NK-92 treated with Interleukin-12 subunit alpha and Interleukin-12 subunit beta, amount 100 ng/mL, for 24 hours (cell line): ENCODE measurements around the gene INSC.

Experiments used
- DNase-seq: peaks from one replicate; lab custom pipeline; 2025; lab: John Stamatoyannopoulos, UW

Gene INSC

GRCh38 chr11:15148169-15148568, 33.4 kb downstream of the INSC start:
- no peak for DNase-seq

DNA sequence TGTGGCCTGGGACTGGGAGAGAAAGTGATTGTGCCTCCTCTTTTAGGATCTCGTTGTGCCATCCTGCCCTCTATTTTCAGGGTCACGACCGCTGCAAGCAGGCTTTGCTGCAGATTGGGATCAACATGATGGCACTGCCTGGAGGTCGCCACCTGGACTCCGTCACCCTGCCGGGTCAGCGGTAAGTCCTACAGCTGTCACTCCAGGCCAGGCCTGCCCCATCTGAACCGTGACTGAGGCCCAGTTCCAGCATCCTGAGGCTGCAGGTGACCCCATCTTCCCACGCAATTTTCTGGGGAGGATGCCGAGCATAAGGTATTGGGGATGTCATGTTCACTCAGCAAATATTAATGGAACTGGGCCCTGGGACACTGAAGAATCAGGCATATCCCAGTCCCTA, 34.3 kb downstream of the INSC start:
- no peak for DNase-seq

GRCh38 chr11:15150507-15150906, 35.8 kb downstream of the INSC start:
- no peak for DNase-seq

DNA sequence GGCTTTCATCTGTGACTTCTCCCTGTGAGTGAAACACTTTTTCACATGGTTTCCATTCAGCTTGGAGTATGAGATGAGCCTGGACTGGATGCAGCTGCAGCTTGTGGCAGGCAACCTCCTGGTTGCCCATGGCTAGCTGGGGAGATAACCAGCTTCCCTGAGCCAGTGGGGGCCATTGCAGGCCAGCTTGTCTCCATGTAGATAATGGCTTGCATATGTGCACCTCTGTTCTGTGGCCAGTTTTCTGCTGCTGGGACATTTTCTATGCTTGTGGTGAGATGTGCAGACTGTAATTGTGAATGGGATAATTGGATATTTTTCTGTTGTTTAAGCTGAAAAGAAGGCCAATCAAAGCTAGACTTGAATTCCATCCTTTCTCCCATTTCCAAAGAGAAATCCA, 38.5 kb downstream of the INSC start:
- no peak for DNase-seq

DNA sequence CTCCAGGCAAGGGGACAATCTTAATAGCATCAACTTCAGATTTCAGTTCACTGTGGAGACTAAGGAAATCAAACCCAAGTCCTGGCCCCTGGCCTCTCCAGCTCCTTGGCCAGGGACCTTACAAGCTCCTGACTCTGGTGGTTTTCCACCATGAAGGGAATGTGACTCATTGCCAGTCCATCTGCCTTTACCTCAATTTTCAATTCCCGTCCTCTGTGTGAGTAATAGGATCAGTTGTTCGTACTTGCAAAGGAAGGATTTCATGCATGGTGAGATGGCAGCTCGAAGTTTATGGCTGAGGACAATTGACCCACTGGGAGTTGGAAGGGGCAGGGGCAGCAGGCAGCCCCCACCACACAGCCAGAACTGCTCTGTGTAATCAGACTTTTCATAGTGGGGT, 42.5 kb downstream of the INSC start:
- no peak for DNase-seq

- DNase-seq: no peak
Measured at GRCh38 chr11:15157606-15158137, 42.9 kb downstream of the INSC start.

- DNase-seq: no peak
Measured at GRCh38 chr11:15158351-15159015, 43.8 kb downstream of the INSC start.

GRCh38 chr11:15159085-15159484, 44.4 kb downstream of the INSC start:
- DNase-seq: no peak

GRCh38 chr11:15161790-15162189, 47.1 kb downstream of the INSC start:
- no peak for DNase-seq

DNA sequence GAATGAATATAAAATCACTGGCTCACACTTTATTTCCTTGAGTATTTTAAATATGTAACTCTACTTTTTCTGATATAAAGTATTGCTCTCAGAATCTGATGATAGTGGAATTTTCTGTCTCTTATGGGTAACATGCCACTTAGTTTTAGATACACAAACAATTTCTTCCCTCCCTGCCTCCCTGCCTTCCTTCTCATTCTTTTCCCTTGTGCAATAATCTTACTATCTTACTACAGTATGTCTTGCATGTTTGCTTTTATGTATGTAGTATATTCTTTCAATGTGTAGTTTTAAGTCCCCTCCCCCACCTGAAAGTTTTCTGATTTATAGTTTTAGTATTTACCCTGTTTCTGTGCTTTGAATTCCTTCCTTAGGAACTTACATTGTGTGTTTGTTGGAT, 48.4 kb downstream of the INSC start:
- no peak for DNase-seq

DNA sequence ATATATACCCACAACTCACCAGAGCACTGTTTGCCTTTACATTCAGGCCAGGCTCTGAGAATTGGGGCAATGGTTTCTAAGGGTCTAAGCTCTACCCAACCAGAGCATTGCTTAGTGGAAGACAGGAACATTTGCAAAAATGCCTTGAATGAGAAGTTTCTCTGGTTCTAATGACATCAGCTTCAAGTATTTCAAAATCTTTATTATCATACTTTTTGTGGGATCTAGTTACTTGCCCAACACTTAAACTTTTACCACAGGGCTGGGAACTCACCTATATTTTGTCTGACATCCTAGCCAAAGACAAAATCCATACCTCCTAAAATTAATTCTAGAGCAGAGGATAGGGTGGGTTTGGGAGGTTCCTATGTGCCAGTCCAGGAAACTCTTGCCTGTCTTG, 51.5 kb downstream of the INSC start:
- no peak for DNase-seq

DNA sequence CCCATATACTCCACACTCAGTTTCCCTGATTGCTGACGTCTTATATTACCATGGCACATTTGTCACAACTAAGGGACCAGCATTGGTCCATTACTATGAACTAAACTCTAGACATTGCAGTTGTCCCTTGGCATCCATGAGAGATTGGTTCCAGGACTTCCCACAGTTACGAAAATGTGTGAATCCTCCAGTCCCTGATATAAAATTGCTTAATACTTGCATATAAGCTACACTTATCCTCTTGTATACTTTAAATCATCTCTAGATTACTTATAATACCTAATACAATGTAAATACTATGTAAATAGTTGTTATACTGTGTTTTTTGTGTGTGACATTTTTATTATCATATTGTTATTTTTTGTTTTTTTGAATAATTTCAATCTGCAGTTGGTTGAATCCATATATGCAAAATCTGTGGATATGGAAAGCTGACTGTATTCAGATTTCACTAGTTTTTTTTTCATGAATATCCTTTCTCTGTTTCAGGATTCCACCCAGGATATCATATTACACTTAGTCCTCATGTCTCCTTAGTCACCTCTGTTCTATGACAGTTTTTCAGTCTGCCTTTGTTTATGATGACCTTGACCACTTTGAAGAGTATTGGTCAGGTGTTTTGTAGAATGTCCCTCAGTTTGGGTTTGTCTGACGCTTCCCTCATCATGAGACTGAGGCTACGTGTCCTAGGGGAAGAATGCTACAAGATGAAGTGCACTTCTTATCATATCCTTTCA, 55.3 kb downstream of the INSC start:
- DNase-seq: no peak

DNA sequence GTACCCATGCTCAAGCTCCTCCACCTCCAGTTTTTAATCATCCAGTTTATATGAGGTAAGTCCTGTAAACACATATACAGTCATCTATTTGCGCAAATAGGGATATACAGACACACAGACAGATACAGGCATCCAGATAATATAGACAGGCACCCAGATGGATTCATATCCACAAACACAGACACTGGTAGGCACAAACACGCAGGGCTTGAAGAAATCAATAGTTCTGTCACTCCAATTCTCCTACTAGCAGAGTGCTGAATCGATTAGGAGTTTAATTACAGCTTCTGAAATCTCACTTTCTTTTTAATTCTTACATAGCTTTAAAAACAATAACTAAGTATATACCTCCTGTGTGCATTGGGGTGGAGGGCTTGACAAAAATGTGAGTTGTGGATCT, 56.0 kb downstream of the INSC start:
- DNase-seq: no peak

GRCh38 chr11:15171956-15172355, 57.2 kb downstream of the INSC start:
- no peak for DNase-seq

DNA sequence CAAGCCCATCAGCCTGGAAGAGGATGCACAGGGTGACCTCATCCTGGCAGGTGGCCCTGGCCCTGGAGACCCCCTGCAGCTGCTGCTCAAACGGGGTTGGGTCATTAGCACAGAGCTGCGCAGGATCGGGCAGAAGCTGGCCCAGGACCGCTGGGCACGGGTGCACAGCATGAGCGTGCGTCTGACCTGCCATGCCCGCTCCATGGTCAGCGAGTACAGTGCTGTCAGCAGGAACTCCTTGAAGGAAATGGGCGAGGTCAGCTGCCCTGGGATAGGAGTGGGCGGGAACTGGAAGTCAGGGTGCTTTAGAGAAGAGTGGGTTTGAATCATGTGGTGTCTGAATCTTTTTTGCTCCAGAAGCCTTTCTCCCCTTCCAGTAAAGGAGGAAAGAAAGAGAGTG, 61.1 kb downstream of the INSC start:
- DNase-seq: no peak

DNA sequence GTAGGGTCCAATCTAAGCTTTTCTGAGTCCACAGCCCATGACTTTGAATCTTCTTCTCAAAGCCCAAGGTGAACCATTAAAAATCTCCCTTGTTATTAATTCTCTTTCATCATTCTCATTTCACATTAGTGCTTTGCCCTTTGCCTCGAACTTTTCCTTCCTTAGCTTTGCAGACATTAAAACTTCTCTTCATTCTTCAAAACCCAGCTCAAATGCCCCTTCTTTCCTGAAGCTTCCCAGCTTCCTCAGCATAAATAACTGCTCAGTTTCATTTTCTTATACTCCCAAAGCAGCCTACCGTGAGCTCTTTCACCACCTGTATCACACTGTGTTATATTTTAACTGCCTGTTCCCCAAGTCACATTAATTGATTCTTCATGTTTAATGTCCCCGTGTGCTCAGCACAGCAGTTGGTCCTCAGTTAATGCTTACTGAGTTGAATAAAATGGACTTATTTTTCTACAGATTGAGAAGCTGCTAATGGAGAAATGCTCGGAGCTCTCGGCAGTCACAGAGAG, 62.0 kb downstream of the INSC start:
- DNase-seq: no peak

DNA sequence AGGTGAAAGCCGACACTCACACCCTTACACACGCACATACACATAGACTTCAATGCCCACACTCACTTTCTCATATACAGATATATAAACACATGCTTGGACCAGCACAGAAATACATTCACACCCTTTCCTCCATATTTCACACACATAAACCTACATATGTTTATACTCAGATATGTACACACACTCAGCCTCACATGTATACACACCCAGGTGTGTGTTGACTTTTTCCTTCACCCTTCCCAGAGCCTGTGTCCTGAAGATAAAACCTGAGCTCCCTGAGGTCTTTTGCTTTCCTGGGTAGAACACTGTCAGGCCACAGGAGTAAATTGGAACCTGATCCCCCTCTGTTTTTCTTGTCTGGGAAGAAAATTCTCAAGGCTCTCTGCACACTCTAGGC, 62.8 kb downstream of the INSC start:
- DNase-seq: no peak

- DNase-seq: no peak
Measured at GRCh38 chr11:15178214-15178613, 63.5 kb downstream of the INSC start.

DNA sequence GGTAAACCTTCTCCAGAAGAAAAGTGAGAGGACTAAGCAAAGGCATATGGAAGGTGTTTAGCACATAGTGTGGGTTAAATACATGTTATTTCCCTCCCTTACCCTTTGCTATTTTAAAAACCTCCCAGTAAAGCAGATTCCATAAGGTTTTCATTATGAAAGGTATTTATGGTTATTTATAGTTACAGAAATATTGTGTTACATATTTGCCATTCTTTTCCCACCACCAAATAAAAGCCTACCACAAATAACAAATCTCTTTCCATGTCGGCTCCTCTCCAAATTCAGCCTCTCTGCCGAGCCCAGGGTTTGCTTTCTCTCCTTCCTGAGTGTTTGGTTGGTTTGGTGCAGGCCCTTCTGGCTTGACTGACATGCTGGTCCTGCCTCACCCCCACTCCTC, 64.4 kb downstream of the INSC start:
- no peak for DNase-seq

GRCh38 chr11:15180212-15180792, 65.6 kb downstream of the INSC start:
- no peak for DNase-seq

GRCh38 chr11:15182372-15182771, 67.6 kb downstream of the INSC start:
- no peak for DNase-seq

DNA sequence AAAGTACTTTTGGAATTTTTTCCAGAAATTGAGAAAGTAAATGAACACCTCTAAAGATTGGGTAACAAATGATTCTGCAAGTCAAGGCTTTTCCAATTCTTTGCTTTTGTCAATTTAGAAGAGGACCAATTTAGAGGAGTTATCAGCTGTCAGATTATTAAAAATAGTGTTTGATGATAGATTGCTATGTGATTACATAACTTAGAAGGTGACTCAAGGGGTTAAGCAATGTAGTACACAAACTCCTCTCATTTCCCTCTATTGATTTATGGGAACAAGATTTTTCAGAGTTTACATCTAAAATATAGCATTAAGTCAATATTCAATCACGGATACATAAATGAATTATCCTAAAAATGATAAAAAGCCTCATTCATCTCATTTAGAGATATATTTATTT, 70.3 kb downstream of the INSC start:
- no peak for DNase-seq

- DNase-seq: no peak
Measured at GRCh38 chr11:15186146-15186545, 71.4 kb downstream of the INSC start.
